HepG2 (cell line): Measurements from ENCODE around the gene MOSPD2. TPM values are rescaled to one million over a fixed set of nuclear protein-coding genes. Genes with fewer than 3 reads are reported as not detected.

ENCODE experiments used
- ATAD3A ChIP-seq: sonication (generic); formaldehyde crosslinking; IDR thresholded peaks from 2 replicates; pipeline ENCODE4 v1.4.0; 2020; ENCODE audit warnings: missing genetic modification reagents
- CCAR2 ChIP-seq: fragments of 200-400 bp; formaldehyde crosslinking; optimal IDR thresholded peaks from 2 replicates; pipeline ENCODE3; 2018; ENCODE audit warnings: low read depth, mild to moderate bottlenecking, low read length, moderate library complexity
- HBP1 ChIP-seq: IDR thresholded peaks from 2 replicates; pipeline ENCODE4 v1.6.1; 2016; ENCODE audit warnings: low read depth, control low read depth
- HMG20A ChIP-seq: IDR thresholded peaks from 2 replicates; pipeline ENCODE4 v1.6.1; 2016; ENCODE audit warnings: borderline replicate concordance
- MED8 ChIP-seq: sonication (generic); formaldehyde crosslinking; IDR thresholded peaks from 2 replicates; pipeline ENCODE4 v1.8.1; 2023; ENCODE audit warnings: mild to moderate bottlenecking, missing genetic modification reagents; ENCODE audit not compliant: insufficient replicate concordance
- PHF21A ChIP-seq: sonication (generic); formaldehyde crosslinking; IDR thresholded peaks from 2 replicates; pipeline ENCODE4 v1.5.0; 2020; ENCODE audit warnings: mild to moderate bottlenecking, missing genetic modification reagents
- PRDM10 ChIP-seq: sonication (generic); formaldehyde crosslinking; IDR thresholded peaks from 2 replicates; pipeline ENCODE4 v1.4.0; 2020; ENCODE audit warnings: low read depth, missing genetic modification reagents
- RXRA ChIP-seq: sonication (generic); formaldehyde crosslinking; IDR thresholded peaks from 2 replicates; pipeline ENCODE4 v1.5.1; 2020; ENCODE audit warnings: missing genetic modification reagents
- SOX13 ChIP-seq, 3 experiments: fragments of 450-650 bp in 1 of 3; sonication (generic) in 1 of 3; formaldehyde crosslinking in 1 of 3; IDR thresholded peaks in 2 of 3; conservative IDR thresholded peaks in 1 of 3; 2 replicates each; pipeline versions ENCODE4 v1.5.0 to v1.6.1; 2016 to 2020; ENCODE audit warnings: antibody characterized with exemption in 1 of 3, mild to moderate bottlenecking in 1 of 3, missing compliant biosample characterization in 1 of 3, missing genetic modification reagents in 1 of 3, moderate library complexity in 1 of 3
- THAP11 ChIP-seq: IDR thresholded peaks from 2 replicates; pipeline ENCODE4 v1.6.1; 2016; ENCODE audit warnings: missing biosample characterization, missing genetic modification reagents
- ZBTB1 ChIP-seq: sonication (generic); formaldehyde crosslinking; IDR thresholded peaks from 2 replicates; pipeline ENCODE4 v1.4.0; 2020; ENCODE audit warnings: missing genetic modification reagents, borderline replicate concordance
- ZKSCAN8 ChIP-seq: IDR thresholded peaks from 2 replicates; pipeline ENCODE4 v1.6.1; 2016; ENCODE audit warnings: borderline replicate concordance, missing genetic modification reagents, missing compliant biosample characterization
- ZNF431 ChIP-seq: sonication (generic); formaldehyde crosslinking; IDR thresholded peaks from 2 replicates; pipeline ENCODE4 v1.9.0; 2022; ENCODE audit warnings: missing genetic modification reagents, low read depth, mild to moderate bottlenecking, borderline replicate concordance
- ZNF460 ChIP-seq: sonication (generic); formaldehyde crosslinking; IDR thresholded peaks from 2 replicates; pipeline ENCODE4 v1.5.1; 2020; ENCODE audit warnings: missing genetic modification reagents, mild to moderate bottlenecking, borderline replicate concordance
- ZNF598 ChIP-seq: sonication (generic); formaldehyde crosslinking; IDR thresholded peaks from 2 replicates; pipeline ENCODE4 v1.5.1; 2020; ENCODE audit warnings: mild to moderate bottlenecking, missing genetic modification reagents, borderline replicate concordance
- ZNF616 ChIP-seq: sonication (generic); formaldehyde crosslinking; IDR thresholded peaks from 2 replicates; pipeline ENCODE4 v1.5.0; 2020; ENCODE audit warnings: low read depth, mild to moderate bottlenecking, missing genetic modification reagents
- ZNF652 ChIP-seq: IDR thresholded peaks from 2 replicates; pipeline ENCODE4 v1.6.1; 2016; ENCODE audit warnings: low read depth, borderline replicate concordance
- ZNF703 ChIP-seq: sonication (generic); formaldehyde crosslinking; IDR thresholded peaks from 2 replicates; pipeline ENCODE4 v1.5.1; 2020; ENCODE audit warnings: missing genetic modification reagents, mild to moderate bottlenecking, moderate library complexity, borderline replicate concordance
- ZSCAN31 ChIP-seq: sonication (generic); formaldehyde crosslinking; IDR thresholded peaks from 2 replicates; pipeline ENCODE4 v1.5.0; 2020; ENCODE audit warnings: low read depth, mild to moderate bottlenecking, missing genetic modification reagents
- polyA plus RNA-seq, 8 experiments: library from polyadenylated mRNA; depleted of rRNA in 3 of 8; stranded (reverse) in 7 of 8; unstranded in 1 of 8; fragments of >200 nt; fragmentation: Illumina TruSeq in 4 of 8; extraction: Trizol in 4 of 8; gene quantifications; 2 replicates each; pipeline versions ENCODE4 v1.2.1 to v1.2.3, GENCODE V29; 2011 to 2016; ENCODE audit warnings: low read depth in 4 of 8, missing spikeins in 1 of 8, mixed read lengths in 1 of 8; ENCODE audit not compliant: insufficient read depth in 1 of 8
- total RNA-seq, 5 experiments: library from RNA; depleted of rRNA; stranded (reverse); fragments of >200 nt; fragmentation: Illumina TruSeq; extraction: Trizol; gene quantifications; 2 replicates each; pipeline ENCODE4 v1.2.3, GENCODE V29; 2016; ENCODE audit warnings: low read depth in 1 of 5
- TF ChIP-seq, protein P1 (sequence below): sonication (generic); formaldehyde crosslinking; IDR thresholded peaks from 2 replicates; pipeline ENCODE4 v1.4.0; 2020; ENCODE audit warnings: missing genetic modification reagents, borderline replicate concordance
- TF ChIP-seq, protein P2 (sequence below): sonication (generic); formaldehyde crosslinking; IDR thresholded peaks from 2 replicates; pipeline ENCODE4 v1.5.0; 2020; ENCODE audit warnings: missing genetic modification reagents

The MOSPD2 gene
- total and polyA plus RNA-seq, 2 of the 13 experiments (the other 11 are each of a cell fraction or from before 2014, with no cell fraction given) = 4.8 to 7.0 TPM

DNA sequence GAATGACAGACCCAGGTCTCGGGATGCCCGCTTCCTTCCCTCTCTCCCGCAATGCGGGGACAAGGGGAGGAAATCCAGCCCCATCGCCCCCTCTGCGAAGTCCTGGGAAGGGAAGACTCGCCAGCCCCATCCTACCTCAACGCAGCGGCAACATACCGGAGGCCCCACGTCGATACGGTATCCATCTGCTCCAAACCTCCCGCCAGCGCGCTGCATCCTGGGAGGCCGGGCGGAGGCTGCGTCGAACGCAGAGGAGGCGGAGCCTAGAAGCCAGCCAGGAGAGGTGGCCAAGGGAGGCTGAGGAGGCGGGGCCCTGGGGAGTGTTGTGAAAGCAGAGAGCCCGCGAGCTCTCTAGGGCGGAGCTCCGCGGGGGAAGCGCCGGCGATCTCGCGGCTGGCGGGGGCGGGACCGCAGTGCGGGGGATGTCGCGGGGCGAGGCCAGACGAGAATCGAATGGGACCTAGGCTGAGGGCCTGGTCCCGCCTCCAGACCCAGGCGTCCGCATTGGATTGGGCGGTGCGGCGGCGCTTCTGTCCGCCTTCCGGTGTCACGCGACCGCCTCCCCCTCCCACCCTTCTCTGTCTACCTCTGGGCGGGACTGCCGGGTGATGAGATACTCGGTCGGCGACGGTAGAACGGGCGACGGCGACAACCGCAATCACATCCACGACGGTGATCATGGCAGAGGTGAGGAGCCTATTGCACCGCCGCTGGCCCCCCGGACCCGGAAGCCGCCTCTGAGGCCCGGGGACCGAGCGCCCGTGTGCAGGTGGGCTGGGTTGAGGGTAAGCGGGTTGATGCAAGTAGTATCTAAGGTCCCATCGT lies at the start of gene MOSPD2, which contains the start of gene FANCB (continued):
- TF ChIP-seq, protein P1, sequence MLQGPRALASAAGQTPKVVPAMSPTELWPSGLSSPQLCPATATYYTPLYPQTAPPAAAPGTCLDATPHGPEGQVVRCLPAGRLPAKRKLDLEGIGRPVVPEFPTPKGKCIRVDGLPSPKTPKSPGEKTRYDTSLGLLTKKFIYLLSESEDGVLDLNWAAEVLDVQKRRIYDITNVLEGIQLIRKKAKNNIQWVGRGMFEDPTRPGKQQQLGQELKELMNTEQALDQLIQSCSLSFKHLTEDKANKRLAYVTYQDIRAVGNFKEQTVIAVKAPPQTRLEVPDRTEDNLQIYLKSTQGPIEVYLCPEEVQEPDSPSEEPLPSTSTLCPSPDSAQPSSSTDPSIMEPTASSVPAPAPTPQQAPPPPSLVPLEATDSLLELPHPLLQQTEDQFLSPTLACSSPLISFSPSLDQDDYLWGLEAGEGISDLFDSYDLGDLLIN (CRISPR knock-in tag) = no peak
- TF ChIP-seq, protein P2, sequence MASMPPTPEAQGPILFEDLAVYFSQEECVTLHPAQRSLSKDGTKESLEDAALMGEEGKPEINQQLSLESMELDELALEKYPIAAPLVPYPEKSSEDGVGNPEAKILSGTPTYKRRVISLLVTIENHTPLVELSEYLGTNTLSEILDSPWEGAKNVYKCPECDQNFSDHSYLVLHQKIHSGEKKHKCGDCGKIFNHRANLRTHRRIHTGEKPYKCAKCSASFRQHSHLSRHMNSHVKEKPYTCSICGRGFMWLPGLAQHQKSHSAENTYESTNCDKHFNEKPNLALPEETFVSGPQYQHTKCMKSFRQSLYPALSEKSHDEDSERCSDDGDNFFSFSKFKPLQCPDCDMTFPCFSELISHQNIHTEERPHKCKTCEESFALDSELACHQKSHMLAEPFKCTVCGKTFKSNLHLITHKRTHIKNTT (CRISPR knock-in tag) = no peak
- TF ChIP-seq ZBTB1 (CRISPR knock-in tag) (no peak), ZNF431 (CRISPR knock-in tag) (no peak; the same call in 1 of the 2 replicates), ZSCAN31 (no peak), ZNF703 (CRISPR knock-in tag) (no peak), ZKSCAN8 (CRISPR knock-in tag) (no peak), ZNF652 (no peak), PHF21A (CRISPR knock-in tag) (no peak), ATAD3A (CRISPR knock-in tag) (no peak), MED8 (no peak), SOX13 (IDR thresholded peaks at IDR 0.05) (no peak), SOX13 (CRISPR knock-in tag; conservative IDR thresholded peaks at IDR 0.05 in 1 of 2, IDR thresholded peaks at IDR 0.05 in 1 of 2) (no peak), RXRA (no peak), CCAR2 (no peak), ZNF616 (CRISPR knock-in tag) (no peak), ZNF598 (CRISPR knock-in tag) (no peak), THAP11 (CRISPR knock-in tag) (peak; percentile 55), HMG20A (CRISPR knock-in tag) (no peak), PRDM10 (0 out of 2 replicates have a peak, but pooled peaks have one; percentile 12), HBP1 (CRISPR knock-in tag) (0 out of 2 replicates have a peak, but pooled peaks have one; percentile 63), ZNF460 (CRISPR knock-in tag) (no peak)
